HEK293 (cell line): ENCODE results near the gene TMEM131L.

ENCODE experiments used
- CTCF ChIA-PET: fragments of 350-600 bp; formaldehyde crosslinking; extraction: SDS; loops from one replicate; lab custom pipeline; 2021; ENCODE audit warnings: antibody characterized with exemption; lab: Yijun Ruan, JAX
- POLR2A ChIA-PET: fragments of 300-600 bp; formaldehyde crosslinking; extraction: SDS; loops from one replicate; lab custom pipeline; 2020; ENCODE audit warnings: antibody characterized with exemption, inconsistent platforms; lab: Yijun Ruan, JAX
- H3K27ac ChIP-seq: fragments of 200-500 bp; sonication (Bioruptor generic); 2 replicates; pipeline ENCODE4 v1.5.1; 2014; ENCODE audit warnings: low read depth, low read length, control low read depth, inconsistent platforms; ENCODE audit errors: extremely low read depth
- H3K36me3 ChIP-seq, 2 experiments: fragments of 200-500 bp in 1 of 2; sonication (Bioruptor generic) in 1 of 2; 1 replicate in 1 of 2; 2 replicates in 1 of 2; pipeline ENCODE4 v1.5.1; 2014 to 2017; ENCODE audit warnings: inconsistent platforms in 2 of 2, low read length in 2 of 2; ENCODE audit not compliant: control insufficient read depth in 2 of 2, insufficient read depth in 1 of 2
- H3K4me1 ChIP-seq: fragments of 200-500 bp; sonication (Bioruptor generic); 2 replicates; pipeline ENCODE4 v1.5.1; 2014; ENCODE audit warnings: mild to moderate bottlenecking, low read length, inconsistent platforms; ENCODE audit not compliant: control insufficient read depth, insufficient read depth
- H3K4me3 ChIP-seq: 2 replicates; pipeline ENCODE4 v1.5.1; 2011; ENCODE audit warnings: low read depth, mild to moderate bottlenecking, control low read depth, low read length, moderate library complexity
- H3K9me3 ChIP-seq: fragments of 200-500 bp; sonication (Bioruptor generic); 2 replicates; pipeline ENCODE4 v1.5.1; 2014; ENCODE audit warnings: low read depth, low read length, inconsistent platforms; ENCODE audit not compliant: control insufficient read depth, insufficient read depth
- KLF7 ChIP-seq: fragments of 450-650 bp; formaldehyde crosslinking; IDR thresholded peaks from 2 replicates; pipeline ENCODE4 v1.5.1; 2016; ENCODE audit warnings: missing biosample characterization, missing genetic modification characterization, borderline replicate concordance
- SP3 ChIP-seq: fragments of 450-650 bp; formaldehyde crosslinking; IDR thresholded peaks from 2 replicates; pipeline ENCODE4 v1.5.1; 2016; ENCODE audit warnings: missing biosample characterization, missing genetic modification characterization
- WT1 ChIP-seq: fragments of 450-650 bp; formaldehyde crosslinking; IDR thresholded peaks from 2 replicates; pipeline ENCODE4 v1.5.1; 2016; ENCODE audit warnings: missing biosample characterization, missing genetic modification characterization
- ZBTB17 ChIP-seq: fragments of 450-650 bp; formaldehyde crosslinking; IDR thresholded peaks from 2 replicates; pipeline ENCODE4 v1.5.1; 2016; ENCODE audit warnings: missing biosample characterization, missing genetic modification characterization
- ZIC2 ChIP-seq: fragments of 450-650 bp; formaldehyde crosslinking; IDR thresholded peaks from 2 replicates; pipeline ENCODE4 v1.5.1; 2016; ENCODE audit warnings: missing biosample characterization, missing genetic modification characterization
- ZNF843 ChIP-seq: fragments of 450-650 bp; formaldehyde crosslinking; IDR thresholded peaks from 2 replicates; pipeline ENCODE4 v1.5.1; 2016; ENCODE audit warnings: missing biosample characterization, missing genetic modification characterization
- TF ChIP-seq, protein P1 (sequence below): fragments of 450-650 bp; formaldehyde crosslinking; IDR thresholded peaks from 2 replicates; pipeline ENCODE4 v1.5.1; 2016; ENCODE audit warnings: missing biosample characterization, missing genetic modification characterization
- TF ChIP-seq, protein P2 (sequence below): fragments of 450-650 bp; formaldehyde crosslinking; IDR thresholded peaks from 2 replicates; pipeline ENCODE4 v1.5.1; 2016; ENCODE audit warnings: missing biosample characterization, missing genetic modification characterization, borderline replicate concordance
- TF ChIP-seq, protein P3 (sequence below): fragments of 450-650 bp; formaldehyde crosslinking; IDR thresholded peaks from 2 replicates; pipeline ENCODE4 v1.5.1; 2016; ENCODE audit warnings: missing biosample characterization, missing genetic modification characterization
- TF ChIP-seq, protein P4 (sequence below): fragments of 450-650 bp; formaldehyde crosslinking; IDR thresholded peaks from 2 replicates; pipeline ENCODE4 v1.5.1; 2016; ENCODE audit warnings: missing biosample characterization, missing genetic modification characterization

The TMEM131L gene

DNA sequence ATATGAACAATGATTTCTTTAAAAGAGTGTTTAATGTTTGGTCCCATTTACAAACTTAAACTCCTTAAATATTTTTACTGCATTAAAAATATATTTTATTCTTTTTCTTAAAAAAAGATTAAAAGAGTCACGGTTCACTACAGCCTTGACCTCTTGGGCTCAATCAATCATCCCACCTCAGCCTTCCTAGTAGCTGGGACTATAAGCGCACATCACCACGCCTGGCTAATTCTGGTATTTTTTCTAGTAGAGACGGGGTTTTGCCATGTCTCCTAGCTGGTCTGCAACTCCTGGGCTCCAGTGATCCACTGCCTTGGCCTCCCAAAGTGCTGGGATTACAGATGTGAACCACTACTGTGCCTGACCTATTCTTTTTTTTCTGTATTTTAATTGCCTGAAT, 113.2 kb downstream of the TMEM131L start:
- CTCF ChIA-PET = interaction anchor here (0.6 to 0.7 kb wide), 2 partner anchors 147 to 243 kb away, joined by 3 read pairs; no protein-coding TSS in a partner anchor
- H3K36me3 ChIP-seq = peaks cover 0 to 5% of the 10 kb centered on the region in 2 experiments; a peak in 1 of 3 replicates
- H3K4me1 ChIP-seq = 0 out of 2 replicates have a peak, but pooled peaks cover 5% of the 10 kb centered on the region
- no peak overlapping the region for H3K4me3 ChIP-seq
- POLR2A ChIA-PET = no interaction called here
- H3K9me3 ChIP-seq = no peaks in the 10 kb centered on the region
- H3K27ac ChIP-seq = no peak overlapping the region
- TF ChIP-seq, protein P1, sequence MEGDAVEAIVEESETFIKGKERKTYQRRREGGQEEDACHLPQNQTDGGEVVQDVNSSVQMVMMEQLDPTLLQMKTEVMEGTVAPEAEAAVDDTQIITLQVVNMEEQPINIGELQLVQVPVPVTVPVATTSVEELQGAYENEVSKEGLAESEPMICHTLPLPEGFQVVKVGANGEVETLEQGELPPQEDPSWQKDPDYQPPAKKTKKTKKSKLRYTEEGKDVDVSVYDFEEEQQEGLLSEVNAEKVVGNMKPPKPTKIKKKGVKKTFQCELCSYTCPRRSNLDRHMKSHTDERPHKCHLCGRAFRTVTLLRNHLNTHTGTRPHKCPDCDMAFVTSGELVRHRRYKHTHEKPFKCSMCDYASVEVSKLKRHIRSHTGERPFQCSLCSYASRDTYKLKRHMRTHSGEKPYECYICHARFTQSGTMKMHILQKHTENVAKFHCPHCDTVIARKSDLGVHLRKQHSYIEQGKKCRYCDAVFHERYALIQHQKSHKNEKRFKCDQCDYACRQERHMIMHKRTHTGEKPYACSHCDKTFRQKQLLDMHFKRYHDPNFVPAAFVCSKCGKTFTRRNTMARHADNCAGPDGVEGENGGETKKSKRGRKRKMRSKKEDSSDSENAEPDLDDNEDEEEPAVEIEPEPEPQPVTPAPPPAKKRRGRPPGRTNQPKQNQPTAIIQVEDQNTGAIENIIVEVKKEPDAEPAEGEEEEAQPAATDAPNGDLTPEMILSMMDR (tag by site-specific recombination) = no peak
- peak; percentile 31; the same call in 1 of the 2 replicates for TF ChIP-seq ZBTB17
- no peak for TF ChIP-seq WT1 (tag by site-specific recombination)
- TF ChIP-seq, all 188 proteins: peak for 1

DNA sequence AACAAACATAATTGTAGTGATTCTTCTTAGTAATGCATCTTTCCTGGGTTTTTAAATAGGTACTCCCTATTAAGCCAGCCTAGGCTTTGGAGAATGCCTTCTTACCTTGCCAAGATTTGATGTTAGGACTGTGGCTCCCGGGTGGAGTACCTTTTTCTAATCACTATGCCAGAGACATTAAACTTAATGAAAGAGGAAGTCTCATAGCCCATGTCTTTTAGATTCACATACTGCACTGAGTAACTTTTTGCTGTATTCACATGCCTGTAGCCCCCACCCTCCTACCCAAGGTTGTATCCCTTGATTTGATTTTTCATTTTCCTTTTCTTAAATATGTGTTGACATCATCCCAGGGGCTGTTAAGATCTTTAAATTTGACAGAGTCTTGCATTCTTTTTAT, 113.7 kb downstream of the TMEM131L start:
- Histone ChIP-seq H3K9me3 (no peaks in the 10 kb centered on the region), H3K36me3 (peaks cover 0 to 7% of the 10 kb centered on the region in 2 experiments; a peak in 1 of 3 replicates), H3K4me1 (0 out of 2 replicates have a peak, but pooled peaks cover 5% of the 10 kb centered on the region), H3K4me3 (no peak overlapping the region), H3K27ac (no peak overlapping the region)
- ChIA-PET POLR2A (no interaction called here), CTCF (no interaction called here)
- TF ChIP-seq KLF7 (tag by site-specific recombination) (no peak), SP3 (tag by site-specific recombination) (no peak), ZIC2 (no peak), ZNF843 (no peak)
- TF ChIP-seq, protein P2, sequence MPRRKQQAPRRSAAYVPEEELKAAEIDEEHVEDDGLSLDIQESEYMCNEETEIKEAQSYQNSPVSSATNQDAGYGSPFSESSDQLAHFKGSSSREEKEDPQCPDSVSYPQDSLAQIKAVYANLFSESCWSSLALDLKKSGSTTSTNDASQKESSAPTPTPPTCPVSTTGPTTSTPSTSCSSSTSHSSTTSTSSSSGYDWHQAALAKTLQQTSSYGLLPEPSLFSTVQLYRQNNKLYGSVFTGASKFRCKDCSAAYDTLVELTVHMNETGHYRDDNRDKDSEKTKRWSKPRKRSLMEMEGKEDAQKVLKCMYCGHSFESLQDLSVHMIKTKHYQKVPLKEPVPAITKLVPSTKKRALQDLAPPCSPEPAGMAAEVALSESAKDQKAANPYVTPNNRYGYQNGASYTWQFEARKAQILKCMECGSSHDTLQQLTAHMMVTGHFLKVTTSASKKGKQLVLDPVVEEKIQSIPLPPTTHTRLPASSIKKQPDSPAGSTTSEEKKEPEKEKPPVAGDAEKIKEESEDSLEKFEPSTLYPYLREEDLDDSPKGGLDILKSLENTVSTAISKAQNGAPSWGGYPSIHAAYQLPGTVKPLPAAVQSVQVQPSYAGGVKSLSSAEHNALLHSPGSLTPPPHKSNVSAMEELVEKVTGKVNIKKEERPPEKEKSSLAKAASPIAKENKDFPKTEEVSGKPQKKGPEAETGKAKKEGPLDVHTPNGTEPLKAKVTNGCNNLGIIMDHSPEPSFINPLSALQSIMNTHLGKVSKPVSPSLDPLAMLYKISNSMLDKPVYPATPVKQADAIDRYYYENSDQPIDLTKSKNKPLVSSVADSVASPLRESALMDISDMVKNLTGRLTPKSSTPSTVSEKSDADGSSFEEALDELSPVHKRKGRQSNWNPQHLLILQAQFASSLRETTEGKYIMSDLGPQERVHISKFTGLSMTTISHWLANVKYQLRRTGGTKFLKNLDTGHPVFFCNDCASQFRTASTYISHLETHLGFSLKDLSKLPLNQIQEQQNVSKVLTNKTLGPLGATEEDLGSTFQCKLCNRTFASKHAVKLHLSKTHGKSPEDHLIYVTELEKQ (tag by site-specific recombination) = no peak
- TF ChIP-seq, protein P3, sequence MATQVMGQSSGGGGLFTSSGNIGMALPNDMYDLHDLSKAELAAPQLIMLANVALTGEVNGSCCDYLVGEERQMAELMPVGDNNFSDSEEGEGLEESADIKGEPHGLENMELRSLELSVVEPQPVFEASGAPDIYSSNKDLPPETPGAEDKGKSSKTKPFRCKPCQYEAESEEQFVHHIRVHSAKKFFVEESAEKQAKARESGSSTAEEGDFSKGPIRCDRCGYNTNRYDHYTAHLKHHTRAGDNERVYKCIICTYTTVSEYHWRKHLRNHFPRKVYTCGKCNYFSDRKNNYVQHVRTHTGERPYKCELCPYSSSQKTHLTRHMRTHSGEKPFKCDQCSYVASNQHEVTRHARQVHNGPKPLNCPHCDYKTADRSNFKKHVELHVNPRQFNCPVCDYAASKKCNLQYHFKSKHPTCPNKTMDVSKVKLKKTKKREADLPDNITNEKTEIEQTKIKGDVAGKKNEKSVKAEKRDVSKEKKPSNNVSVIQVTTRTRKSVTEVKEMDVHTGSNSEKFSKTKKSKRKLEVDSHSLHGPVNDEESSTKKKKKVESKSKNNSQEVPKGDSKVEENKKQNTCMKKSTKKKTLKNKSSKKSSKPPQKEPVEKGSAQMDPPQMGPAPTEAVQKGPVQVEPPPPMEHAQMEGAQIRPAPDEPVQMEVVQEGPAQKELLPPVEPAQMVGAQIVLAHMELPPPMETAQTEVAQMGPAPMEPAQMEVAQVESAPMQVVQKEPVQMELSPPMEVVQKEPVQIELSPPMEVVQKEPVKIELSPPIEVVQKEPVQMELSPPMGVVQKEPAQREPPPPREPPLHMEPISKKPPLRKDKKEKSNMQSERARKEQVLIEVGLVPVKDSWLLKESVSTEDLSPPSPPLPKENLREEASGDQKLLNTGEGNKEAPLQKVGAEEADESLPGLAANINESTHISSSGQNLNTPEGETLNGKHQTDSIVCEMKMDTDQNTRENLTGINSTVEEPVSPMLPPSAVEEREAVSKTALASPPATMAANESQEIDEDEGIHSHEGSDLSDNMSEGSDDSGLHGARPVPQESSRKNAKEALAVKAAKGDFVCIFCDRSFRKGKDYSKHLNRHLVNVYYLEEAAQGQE = no peak
- TF ChIP-seq, protein P4, sequence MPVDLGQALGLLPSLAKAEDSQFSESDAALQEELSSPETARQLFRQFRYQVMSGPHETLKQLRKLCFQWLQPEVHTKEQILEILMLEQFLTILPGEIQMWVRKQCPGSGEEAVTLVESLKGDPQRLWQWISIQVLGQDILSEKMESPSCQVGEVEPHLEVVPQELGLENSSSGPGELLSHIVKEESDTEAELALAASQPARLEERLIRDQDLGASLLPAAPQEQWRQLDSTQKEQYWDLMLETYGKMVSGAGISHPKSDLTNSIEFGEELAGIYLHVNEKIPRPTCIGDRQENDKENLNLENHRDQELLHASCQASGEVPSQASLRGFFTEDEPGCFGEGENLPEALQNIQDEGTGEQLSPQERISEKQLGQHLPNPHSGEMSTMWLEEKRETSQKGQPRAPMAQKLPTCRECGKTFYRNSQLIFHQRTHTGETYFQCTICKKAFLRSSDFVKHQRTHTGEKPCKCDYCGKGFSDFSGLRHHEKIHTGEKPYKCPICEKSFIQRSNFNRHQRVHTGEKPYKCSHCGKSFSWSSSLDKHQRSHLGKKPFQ (tag by site-specific recombination) = no peak
